Activated gamma-delta T cell treated with anti-CD3 and anti-CD28 coated beads, Interleukin-2, amount 50 U/mL, for 16 hours (primary cell): Measurements from ENCODE around the gene DGKK.
"Not testable (repeated sequence)": the region's sequence is repeated elsewhere in the genome, so short reads cannot be mapped to it uniquely, and the experiment has no call there.

ENCODE experiments used
- DNase-seq: peaks from one replicate; pipeline ENCODE4 v3.0.0-alpha.2; 2020; ENCODE audit warnings: low read depth

DGKK gene

DNA sequence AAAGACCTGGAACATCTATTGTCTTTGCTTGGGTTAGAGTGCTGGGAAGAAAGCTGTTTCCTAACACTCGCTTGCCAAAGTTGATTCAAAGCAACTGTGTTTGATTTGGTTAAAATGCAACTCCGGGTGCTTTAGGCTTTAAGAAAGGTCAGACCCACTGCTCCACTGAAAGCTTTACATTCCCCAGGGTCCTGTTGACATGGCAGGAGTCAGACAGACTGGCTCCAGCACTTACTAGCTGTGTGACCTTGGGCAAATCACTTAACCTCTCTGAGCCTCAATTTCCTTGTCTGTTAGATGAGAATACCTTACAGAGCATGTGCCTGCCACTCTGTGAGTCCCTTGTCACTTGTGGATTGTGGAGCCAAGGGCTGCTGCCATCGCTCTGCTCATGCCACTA, 39.0 kb downstream of the DGKK start:
- no peak for DNase-seq

DNA sequence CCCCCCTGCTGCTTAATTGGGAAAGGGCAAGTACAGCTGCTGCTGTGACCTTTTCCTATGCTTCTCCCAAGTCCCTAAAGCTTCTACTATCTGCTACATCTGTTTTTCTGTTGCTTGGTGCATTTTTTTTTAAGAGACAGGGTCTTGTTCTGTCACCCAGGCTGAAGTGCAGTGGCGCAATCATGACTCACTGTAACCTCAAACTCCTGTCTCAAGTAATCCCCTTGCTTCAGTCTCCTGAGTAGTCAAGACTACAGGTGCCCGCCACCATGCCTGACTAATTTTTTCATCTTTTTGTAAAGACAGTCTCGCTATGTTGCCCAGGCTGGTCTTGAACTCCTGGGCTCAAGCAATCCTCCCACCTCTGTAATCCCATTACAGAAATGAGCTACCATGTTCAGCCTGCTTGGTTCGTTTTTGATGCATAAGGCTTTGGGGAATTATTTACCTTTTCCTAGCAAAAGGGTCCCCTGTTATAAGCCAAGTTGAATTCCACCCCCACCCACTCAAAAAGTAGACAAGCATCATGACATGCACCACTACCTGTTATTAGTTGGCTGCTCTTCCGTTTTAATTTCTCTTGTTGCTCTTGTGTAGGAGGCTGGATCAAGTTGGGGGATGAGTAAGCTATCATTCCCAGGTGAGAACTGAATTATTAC, 39.6 kb downstream of the DGKK start:
- DNase-seq: no peak

DNA sequence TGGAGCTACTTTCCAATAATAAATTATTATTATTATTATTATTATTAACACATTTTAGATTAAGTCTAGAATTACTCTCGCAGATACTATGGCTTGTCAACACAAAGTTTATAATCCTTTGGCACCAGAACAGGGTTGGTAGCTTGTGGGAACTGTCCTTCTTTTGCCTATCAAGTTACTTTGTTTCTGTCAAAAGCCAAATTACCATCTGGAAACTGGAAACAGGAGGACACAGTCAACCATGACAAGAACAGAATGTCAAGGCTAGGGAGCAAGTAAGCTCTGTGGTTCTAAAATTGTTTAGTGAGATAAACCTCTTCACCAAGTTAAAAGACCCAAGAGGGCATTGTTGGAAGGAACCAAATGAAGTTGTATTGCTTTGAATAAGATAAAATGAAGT, 42.5 kb downstream of the DGKK start:
- no peak for DNase-seq

DNA sequence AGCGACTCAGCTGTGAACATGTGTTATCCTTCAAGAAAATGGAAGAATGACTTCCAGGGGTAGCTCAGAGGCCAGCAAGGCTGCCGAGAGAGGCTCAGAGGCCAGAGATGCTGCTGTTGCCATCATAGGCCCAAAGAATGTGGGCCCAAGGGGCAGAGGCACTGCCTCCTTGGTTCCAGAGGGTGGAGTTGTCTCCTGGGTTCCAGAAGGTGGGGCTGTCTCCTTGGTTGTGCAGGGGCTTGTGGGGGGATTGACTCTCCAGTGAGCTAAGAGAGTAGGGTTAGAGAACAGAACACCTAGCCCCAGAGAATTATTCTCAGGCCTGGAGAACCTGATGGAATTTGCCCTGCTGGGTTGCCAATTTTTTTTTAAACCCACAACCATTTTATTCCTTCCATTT, 62.6 kb downstream of the DGKK start:
- no peak for DNase-seq

DNA sequence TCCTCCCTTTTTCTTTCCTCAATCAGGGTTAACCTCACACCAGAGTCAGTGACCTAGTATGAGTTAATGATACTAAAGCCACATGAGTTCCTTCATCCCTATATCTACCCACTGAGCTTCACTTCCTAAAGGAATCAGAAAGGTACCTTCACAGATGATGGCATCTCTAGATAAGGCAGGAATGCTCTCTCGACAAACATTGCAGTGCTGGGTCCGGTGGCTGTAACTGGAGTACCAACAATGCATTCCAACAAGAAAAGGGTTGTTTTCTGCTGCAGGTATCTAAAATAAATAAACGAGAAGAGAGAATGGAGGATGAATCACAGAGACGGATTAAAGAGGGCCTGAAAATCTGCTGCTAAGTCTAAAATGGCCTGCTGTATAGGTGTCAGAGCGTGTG, 66.7 kb downstream of the DGKK start:
- no peak for DNase-seq

DNA sequence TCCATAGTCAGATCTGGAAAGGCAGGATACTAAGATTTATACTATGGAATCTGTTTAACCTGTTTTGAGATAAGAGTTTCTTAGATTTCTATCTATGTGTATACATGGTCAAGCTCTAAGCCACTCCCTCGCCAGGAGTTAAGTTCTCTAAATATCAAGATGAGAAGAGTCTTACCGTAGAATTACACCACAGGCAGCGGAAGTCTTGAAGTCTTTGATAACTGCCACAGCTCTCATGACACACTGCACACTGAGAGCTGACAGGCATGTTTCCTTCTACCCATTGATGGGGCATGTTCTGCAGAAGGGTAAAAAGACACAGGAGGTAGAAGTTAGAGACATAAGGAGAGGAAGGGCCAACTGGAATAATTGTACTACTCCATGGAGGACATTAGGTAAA, 67.7 kb downstream of the DGKK start:
- DNase-seq: no peak

DNA sequence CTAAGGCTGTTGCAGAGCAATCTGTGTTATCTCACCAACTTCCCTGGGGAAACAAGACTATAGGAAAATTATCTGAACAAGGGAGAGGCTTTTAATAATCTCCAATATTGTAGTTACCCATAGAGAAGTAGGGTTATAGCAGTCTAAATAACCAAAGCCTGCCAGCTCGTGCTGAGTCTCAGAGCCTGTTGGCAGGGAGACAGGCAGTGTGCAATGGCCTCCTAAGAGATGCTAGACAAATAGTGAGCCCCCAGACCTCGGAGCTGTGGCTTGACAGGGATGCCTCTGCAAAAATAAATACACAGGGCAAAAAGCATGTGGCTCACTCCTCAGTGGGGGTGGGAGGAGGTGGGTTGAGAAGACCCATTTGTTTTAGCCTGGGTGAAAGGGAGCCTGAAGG, 76.7 kb downstream of the DGKK start:
- DNase-seq: no peak

DNA sequence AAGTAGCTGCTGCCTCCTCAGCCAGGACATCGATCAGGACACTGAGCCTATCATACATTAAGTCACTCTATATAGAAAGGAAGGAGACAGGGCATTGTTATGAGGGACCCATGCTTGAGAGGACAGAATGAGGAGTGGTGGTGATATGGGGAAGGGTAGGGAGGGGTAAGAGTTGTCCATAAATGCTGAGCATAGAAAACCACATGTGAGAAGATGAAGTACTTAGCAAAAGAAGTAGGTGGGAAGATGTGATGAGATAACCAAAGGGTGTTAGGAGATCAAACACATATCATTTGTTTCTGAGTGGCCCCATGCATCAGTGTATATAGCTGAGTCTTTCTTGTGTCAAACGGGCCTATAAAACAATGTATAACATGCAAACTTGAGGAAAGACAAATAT, 84.1 kb downstream of the DGKK start:
- no peak for DNase-seq

DNA sequence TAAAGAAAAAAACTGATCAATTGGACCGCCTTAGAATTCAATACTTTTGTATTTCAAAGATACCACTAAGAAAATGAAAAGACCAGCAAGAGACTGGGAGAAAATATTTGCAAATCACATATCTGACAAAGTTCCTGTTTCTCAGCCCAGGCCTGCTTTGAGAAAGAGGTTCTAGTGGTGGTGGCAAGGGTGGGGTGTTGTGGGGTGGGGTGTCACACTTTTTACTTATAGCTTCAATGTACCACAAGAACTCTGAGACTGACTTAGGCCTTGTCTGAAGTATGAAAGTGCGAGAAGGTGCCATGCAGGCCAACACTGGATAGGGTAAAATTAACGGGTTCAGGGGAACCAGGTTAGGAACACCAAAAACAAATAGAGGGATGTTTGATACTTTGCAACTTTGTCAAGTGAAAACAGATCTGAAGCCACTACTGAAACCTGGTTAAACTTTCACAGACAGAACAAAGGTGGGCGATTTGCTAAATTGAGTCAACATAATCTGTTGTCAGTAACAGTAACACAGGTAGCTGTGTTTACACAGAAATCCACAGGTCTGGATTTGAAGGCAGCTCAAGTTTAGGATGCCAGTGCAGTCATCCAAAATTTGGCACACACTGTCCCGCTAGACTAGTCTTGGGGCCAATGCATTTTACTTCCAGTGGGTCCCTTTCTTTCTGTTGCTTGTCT, 88.8 kb downstream of the DGKK start:
- no peak for DNase-seq

DNA sequence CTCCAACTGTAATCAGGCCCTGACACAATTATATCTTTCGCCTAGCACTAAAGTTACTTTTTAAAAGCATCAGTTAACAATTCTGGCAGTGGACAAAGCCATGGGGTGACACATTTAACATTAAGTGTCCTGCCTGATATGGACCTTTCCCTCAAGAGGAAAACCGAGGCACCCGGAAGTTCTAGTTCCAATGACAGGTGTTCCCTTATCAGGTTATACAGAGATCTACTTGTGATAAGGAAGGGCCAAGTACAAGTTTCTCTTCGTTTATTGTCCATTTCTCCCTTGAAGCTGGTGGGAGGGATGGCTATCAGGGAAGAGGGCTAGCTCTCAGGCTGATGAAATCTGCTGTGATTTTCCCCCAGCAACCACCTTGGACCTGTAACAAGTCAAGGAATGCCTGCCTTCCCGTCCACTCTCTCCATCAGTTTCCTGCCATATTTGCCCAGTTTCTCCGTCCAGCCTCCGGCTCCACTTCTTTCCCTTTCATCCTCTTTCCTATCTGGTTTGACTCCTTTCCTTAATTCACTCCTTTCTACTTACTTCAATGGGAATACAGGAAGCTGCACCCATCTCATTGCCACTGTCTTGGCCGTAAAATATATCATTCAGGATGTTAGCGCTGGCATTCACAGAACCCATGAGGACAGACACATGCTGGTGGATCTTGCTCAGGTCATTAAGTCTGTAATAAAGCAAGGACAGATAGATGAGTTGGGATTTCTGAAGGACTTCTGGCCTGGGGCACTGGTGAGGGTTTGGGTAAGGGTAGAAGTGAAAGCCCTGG, 95.0 kb downstream of the DGKK start:
- no peak for DNase-seq

DNA sequence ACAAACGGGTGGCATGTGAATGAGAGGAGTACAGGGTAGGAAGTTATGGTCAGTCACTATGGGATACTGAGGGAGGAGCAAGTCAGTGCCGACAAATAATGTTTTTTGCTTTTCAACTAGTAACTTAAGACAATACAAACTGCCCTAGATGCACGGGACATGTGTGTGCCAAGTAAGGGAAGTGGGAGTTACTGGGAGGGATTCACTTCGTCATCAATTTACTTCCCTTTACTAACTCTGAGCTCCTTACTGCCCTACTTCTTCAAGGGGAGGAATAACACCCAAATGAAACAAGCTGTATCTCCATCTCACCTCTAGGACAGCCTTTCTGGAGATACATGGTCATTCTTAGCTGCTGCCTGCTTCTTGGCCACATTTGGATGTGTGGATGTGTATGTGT, 97.7 kb downstream of the DGKK start:
- DNase-seq: no peak

DNA sequence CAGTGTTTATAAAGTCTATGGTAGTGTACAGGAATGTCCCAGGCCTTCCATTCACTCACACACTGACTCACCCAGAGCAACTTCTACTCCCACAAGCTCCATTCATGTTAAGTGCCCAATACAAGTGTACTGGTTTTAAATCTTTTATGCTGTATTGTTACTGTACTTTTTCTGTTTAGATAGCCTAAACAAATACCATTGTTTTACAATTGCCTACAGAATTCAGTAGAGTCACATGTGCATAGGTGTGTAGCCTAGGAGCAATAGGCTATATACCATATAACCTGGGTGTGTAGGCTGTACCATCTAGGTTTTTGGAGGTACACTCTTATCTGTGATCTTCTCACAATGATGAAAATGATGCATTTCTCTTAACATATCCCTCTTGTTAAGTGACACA, 126.7 kb downstream of the DGKK start:
- DNase-seq: no peak

DNA sequence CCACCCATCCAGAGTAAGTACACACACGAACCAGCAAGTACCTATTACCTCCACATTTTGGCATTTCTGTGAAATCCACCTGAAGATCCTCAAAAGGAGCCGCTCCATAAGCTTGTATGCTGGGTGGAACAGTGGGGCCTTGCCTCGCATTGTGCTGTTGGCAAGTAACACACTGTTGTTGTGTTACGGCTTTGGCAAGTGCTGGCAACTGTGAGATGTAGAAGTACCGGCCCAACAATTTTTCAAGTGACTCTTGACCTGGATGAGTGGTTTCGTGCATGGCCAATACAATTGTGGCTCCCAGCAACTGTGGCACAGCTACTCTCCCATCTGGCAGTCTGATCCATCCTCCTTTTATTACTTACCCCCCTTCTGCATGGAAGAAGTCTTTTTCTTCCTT, 137.3 kb downstream of the DGKK start:
- DNase-seq: no peak

DNA sequence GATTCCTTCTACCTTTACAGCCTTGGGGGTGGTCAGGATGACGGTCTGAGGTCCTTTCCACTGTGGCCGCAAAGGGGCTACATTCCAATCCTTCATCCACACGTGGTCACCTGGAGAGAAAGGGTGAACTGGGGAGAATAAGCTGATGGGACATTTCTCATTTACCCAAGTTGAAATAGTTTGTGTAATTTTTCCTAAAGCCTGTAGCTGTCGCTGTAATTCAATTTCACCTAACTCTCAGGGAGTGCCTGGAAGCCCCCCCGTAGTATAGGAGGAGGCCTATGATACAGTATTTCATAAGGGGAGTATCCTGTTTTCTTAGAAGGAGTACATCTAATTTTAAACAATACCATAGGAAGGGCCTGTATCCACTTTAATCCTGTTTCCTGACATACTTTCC, 138.0 kb downstream of the DGKK start:
- DNase-seq: not testable (repeated sequence)

DNA sequence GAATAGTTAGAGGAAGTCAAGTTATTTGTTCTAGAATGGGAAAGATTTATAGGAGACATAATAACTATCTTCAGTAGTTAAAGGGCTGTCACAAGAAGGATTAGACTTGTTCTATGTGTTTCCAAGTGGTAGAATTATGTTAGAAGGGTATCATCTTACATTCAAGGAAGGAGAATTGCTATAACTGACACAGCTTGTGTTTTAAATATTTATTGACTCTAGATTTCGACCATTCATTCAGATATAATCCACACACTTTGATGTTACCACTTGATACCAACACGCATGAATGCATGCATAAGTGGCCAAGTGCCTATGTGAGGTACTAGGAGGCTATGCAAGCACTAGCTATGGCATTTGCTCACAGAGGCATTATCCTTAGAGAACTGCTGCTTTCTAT, 143.4 kb downstream of the DGKK start:
- DNase-seq: no peak
